ENCODE measurements around the gene MCRS1.

MCRS1 gene

DNA sequence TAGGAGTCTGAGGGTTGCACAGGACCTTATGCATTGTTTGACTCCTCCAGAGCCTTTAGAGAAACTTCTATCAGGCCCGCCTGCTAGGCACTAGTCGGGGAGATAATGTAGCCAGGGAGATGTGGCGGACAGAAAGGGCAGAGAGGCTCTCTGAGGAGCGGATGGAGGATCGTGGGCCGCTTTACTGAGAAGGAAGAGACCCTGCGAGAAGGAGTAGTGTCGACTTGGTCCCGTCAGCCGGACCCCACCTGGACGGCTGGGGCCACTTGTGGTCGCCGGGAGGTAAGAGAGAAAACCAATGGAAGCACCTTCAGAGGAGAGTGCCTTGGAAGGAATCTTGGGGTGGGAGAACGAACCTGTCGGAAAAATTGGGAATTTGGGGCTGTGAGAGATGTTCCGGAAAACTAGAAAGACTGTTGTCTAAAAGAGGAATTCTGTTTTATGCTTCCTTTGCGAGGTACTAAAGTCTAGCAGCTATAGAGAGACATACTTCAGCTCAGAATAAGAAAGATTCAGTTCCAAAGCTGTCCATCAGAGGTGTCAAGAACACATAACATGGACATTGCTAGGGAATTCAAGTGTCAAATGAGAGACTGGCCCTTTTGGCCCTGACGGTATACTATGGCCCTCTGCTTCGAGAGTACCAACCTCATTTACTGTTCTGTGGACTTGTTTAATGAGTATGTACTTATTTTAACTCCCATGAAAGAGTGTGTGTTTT lies 660 bp upstream of the MCRS1 start (continued):
- TF ChIP-seq, protein P1, sequence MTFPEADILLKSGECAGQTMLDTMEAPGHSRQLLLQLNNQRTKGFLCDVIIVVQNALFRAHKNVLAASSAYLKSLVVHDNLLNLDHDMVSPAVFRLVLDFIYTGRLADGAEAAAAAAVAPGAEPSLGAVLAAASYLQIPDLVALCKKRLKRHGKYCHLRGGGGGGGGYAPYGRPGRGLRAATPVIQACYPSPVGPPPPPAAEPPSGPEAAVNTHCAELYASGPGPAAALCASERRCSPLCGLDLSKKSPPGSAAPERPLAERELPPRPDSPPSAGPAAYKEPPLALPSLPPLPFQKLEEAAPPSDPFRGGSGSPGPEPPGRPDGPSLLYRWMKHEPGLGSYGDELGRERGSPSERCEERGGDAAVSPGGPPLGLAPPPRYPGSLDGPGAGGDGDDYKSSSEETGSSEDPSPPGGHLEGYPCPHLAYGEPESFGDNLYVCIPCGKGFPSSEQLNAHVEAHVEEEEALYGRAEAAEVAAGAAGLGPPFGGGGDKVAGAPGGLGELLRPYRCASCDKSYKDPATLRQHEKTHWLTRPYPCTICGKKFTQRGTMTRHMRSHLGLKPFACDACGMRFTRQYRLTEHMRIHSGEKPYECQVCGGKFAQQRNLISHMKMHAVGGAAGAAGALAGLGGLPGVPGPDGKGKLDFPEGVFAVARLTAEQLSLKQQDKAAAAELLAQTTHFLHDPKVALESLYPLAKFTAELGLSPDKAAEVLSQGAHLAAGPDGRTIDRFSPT (tag by site-specific recombination; IDR thresholded peaks at IDR 0.05) = no peak
- no peak for TF ChIP-seq PRDM1 (tag by site-specific recombination; IDR thresholded peaks at IDR 0.05)
- no peak for TF ChIP-seq ZFP37 (tag by site-specific recombination; IDR thresholded peaks at IDR 0.05)
- peak; percentile 19; the same call in 1 of the 2 replicates for TF ChIP-seq ZNF335 (tag by site-specific recombination; conservative IDR thresholded peaks at IDR 0.05)
- TF ChIP-seq ZNF19 (tag by site-specific recombination; IDR thresholded peaks at IDR 0.05; ENCODE audit: low read depth) = no peak
- peak; percentile 67 for TF ChIP-seq GLIS1 (tag by site-specific recombination; IDR thresholded peaks at IDR 0.05)
- no peak for TF ChIP-seq ZNF184 (tag by site-specific recombination; IDR thresholded peaks at IDR 0.05)
- TF ChIP-seq, protein P2, sequence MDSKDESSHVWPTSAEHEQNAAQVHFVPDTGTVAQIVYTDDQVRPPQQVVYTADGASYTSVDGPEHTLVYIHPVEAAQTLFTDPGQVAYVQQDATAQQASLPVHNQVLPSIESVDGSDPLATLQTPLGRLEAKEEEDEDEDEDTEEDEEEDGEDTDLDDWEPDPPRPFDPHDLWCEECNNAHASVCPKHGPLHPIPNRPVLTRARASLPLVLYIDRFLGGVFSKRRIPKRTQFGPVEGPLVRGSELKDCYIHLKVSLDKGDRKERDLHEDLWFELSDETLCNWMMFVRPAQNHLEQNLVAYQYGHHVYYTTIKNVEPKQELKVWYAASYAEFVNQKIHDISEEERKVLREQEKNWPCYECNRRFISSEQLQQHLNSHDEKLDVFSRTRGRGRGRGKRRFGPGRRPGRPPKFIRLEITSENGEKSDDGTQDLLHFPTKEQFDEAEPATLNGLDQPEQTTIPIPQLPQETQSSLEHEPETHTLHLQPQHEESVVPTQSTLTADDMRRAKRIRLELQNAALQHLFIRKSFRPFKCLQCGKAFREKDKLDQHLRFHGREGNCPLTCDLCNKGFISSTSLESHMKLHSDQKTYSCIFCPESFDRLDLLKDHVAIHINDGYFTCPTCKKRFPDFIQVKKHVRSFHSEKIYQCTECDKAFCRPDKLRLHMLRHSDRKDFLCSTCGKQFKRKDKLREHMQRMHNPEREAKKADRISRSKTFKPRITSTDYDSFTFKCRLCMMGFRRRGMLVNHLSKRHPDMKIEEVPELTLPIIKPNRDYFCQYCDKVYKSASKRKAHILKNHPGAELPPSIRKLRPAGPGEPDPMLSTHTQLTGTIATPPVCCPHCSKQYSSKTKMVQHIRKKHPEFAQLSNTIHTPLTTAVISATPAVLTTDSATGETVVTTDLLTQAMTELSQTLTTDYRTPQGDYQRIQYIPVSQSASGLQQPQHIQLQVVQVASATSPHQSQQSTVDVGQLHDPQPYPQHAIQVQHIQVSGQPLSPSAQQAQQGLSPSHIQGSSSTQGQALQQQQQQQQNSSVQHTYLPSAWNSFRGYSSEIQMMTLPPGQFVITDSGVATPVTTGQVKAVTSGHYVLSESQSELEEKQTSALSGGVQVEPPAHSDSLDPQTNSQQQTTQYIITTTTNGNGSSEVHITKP (tag by site-specific recombination; IDR thresholded peaks at IDR 0.05) = peak; percentile 69
- TF ChIP-seq TRIM28 (IDR thresholded peaks at IDR 0.05; ENCODE audit: borderline replicate concordance, low read length) = no peak
- TF ChIP-seq, protein P3, sequence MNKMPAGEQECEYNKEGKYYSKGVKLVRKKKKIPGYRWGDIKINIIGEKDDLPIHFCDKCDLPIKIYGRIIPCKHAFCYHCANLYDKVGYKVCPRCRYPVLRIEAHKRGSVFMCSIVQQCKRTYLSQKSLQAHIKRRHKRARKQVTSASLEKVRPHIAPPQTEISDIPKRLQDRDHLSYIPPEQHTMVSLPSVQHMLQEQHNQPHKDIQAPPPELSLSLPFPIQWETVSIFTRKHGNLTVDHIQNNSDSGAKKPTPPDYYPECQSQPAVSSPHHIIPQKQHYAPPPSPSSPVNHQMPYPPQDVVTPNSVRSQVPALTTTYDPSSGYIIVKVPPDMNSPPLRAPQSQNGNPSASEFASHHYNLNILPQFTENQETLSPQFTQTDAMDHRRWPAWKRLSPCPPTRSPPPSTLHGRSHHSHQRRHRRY (tag by site-specific recombination; IDR thresholded peaks at IDR 0.05) = no peak
- TF ChIP-seq, protein P4, sequence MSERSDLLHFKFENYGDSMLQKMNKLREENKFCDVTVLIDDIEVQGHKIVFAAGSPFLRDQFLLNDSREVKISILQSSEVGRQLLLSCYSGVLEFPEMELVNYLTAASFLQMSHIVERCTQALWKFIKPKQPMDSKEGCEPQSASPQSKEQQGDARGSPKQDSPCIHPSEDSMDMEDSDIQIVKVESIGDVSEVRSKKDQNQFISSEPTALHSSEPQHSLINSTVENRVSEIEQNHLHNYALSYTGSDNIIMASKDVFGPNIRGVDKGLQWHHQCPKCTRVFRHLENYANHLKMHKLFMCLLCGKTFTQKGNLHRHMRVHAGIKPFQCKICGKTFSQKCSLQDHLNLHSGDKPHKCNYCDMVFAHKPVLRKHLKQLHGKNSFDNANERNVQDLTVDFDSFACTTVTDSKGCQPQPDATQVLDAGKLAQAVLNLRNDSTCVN (tag by site-specific recombination; optimal IDR thresholded peaks at IDR 0.05) = peak; percentile 4
- no peak for TF ChIP-seq ZNF561 (tag by site-specific recombination; IDR thresholded peaks at IDR 0.05; ENCODE audit: borderline replicate concordance)
- TF ChIP-seq ZNF837 (tag by site-specific recombination; IDR thresholded peaks at IDR 0.05) = no peak
- TF ChIP-seq GLIS2 (tag by site-specific recombination; IDR thresholded peaks at IDR 0.05) = peak; percentile 6; the same call in 1 of the 2 replicates

DNA sequence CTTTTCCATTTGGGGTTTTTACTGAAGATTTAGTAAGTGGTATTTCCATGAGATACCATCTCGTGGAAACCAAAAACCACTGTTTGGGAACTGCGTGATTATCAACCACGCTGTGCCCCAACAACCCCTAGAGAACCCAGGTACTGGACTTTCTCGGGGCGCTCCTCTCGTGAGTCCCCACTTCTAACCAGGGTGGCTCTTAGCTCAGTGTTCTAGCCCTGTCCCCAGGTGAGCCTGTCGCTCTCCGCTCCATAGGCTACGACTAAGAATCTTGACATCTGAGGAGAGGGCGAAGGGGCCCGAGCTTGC lies 686 bp downstream of the MCRS1 start:
- POLR2A ChIA-PET = interaction anchor here (0.5 to 1.7 kb wide), 8 partner anchors 12 to 495 kb away, joined by 3 to 9 read pairs (median 4); partner anchors contain the start of genes SPATS2 and TMBIM6
- peak overlapping the region; percentile 69 for H3K27ac ChIP-seq (ENCODE audit: extremely low read depth, low read depth, low read length)
- TF ChIP-seq ZEB2 (tag by site-specific recombination; IDR thresholded peaks at IDR 0.05) (no peak), ZNF433 (tag by site-specific recombination; IDR thresholded peaks at IDR 0.05; ENCODE audit: low read depth) (no peak), ZNF561 (tag by site-specific recombination; IDR thresholded peaks at IDR 0.05; ENCODE audit: borderline replicate concordance) (no peak), ZNF155 (tag by site-specific recombination; IDR thresholded peaks at IDR 0.05) (no peak), SP3 (tag by site-specific recombination; IDR thresholded peaks at IDR 0.05) (no peak), ZNF510 (tag by site-specific recombination; IDR thresholded peaks at IDR 0.05; ENCODE audit: insufficient replicate concordance) (no peak), ZNF366 (tag by site-specific recombination; conservative IDR thresholded peaks at IDR 0.05) (no peak), ZNF501 (tag by site-specific recombination; IDR thresholded peaks at IDR 0.05) (no peak), ZFHX2 (tag by site-specific recombination; conservative IDR thresholded peaks at IDR 0.05) (no peak), SP2 (tag by site-specific recombination; IDR thresholded peaks at IDR 0.05) (no peak)
- TF ChIP-seq, protein P5, sequence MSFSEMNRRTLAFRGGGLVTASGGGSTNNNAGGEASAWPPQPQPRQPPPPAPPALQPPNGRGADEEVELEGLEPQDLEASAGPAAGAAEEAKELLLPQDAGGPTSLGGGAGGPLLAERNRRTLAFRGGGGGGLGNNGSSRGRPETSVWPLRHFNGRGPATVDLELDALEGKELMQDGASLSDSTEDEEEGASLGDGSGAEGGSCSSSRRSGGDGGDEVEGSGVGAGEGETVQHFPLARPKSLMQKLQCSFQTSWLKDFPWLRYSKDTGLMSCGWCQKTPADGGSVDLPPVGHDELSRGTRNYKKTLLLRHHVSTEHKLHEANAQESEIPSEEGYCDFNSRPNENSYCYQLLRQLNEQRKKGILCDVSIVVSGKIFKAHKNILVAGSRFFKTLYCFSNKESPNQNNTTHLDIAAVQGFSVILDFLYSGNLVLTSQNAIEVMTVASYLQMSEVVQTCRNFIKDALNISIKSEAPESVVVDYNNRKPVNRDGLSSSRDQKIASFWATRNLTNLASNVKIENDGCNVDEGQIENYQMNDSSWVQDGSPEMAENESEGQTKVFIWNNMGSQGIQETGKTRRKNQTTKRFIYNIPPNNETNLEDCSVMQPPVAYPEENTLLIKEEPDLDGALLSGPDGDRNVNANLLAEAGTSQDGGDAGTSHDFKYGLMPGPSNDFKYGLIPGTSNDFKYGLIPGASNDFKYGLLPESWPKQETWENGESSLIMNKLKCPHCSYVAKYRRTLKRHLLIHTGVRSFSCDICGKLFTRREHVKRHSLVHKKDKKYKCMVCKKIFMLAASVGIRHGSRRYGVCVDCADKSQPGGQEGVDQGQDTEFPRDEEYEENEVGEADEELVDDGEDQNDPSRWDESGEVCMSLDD (tag by site-specific recombination; IDR thresholded peaks at IDR 0.05) = no peak

More for the DNA sequence above, 686 bp downstream of the MCRS1 start:
- H3K4me1 ChIP-seq (ENCODE audit: control insufficient read depth, insufficient read depth, low read length) = no peaks in the 10 kb centered on the region
- peaks cover 5 to 49% of the 10 kb centered on the region in 2 experiments for H3K36me3 ChIP-seq (ENCODE audit: control insufficient read depth in 2 of 2, insufficient read depth in 1 of 2, low read length in 2 of 2)
- CTCF ChIA-PET = interaction anchor here (0.6 to 1.9 kb wide), 10 partner anchors 12 to 524 kb away, joined by 3 to 10 read pairs (median 3); no protein-coding TSS in a partner anchor
- H3K4me3 ChIP-seq (ENCODE audit: low read depth, low read length) = peak overlapping the region; percentile 88
- no peaks in the 10 kb centered on the region for H3K9me3 ChIP-seq (ENCODE audit: control insufficient read depth, insufficient read depth, low read depth, low read length)
